Thyroid gland (tissue), 4 donors: Measurements from ENCODE around the gene TSKU. TPM values are rescaled to one million over a fixed set of nuclear protein-coding genes. Genes with fewer than 3 reads are reported as not detected.

ENCODE experiments used
- DNase-seq, 2 donors: peaks; one replicate each; pipeline ENCODE4 v3.0.0-alpha.2; 2019
- H3K27ac ChIP-seq, 3 donors: fragments of 200-600 bp; sonication (generic); 1 replicate in 2 of 3; 2 replicates in 1 of 3; pipeline ENCODE4 v1.5.1; 2016 to 2019; ENCODE audit warnings: mild to moderate bottlenecking in 1 of 3, moderate library complexity in 1 of 3
- H3K27me3 ChIP-seq: fragments of 200-600 bp; sonication (generic); one replicate; pipeline ENCODE4 v1.5.1; 2019
- H3K36me3 ChIP-seq, 2 donors: fragments of 200-600 bp; sonication (generic); one replicate each; pipeline ENCODE4 v1.5.1; 2016 to 2019
- H3K4me1 ChIP-seq, 2 donors: fragments of 200-600 bp; sonication (generic); one replicate each; pipeline ENCODE4 v1.5.1; 2017 to 2019
- H3K4me3 ChIP-seq, 3 donors: fragments of 200-600 bp; sonication (generic); replicated peaks in 1 of 3; 1 replicate in 2 of 3; 2 replicates in 1 of 3; pipeline ENCODE4 v1.5.1; 2016; ENCODE audit warnings: mild to moderate bottlenecking in 1 of 3
- H3K9me3 ChIP-seq: fragments of 200-600 bp; sonication (generic); one replicate; pipeline ENCODE4 v1.5.1; 2017
- POLR2A ChIP-seq, 2 donors: fragments of 450-650 bp; IDR thresholded peaks; one replicate each; pipeline ENCODE4 v1.6.1; 2017; ENCODE audit warnings: antibody characterized with exemption in 2 of 2, mild to moderate bottlenecking in 2 of 2, moderate library complexity in 1 of 2
- WGBS, 2 donors: methylation state at CpG; one replicate each; pipeline ENCODE4 v1.1.5; 2017; 5-methylcytosine and 5-hydroxymethylcytosine counted together
- intact Hi-C: fragments of 100-400 bp; cut with DNase I; formaldehyde crosslinking; loops from one replicate; pipeline ENCODE4 v1.15.1; 2023
- total RNA-seq, 4 donors: library from RNA; depleted of rRNA; stranded (reverse); fragments of >200 nt; gene quantifications; one replicate each; pipeline ENCODE4 v1.2.3, GENCODE V29; 2016
- TF ChIP-seq, protein P1 (sequence below), 6 experiments: fragments of 200-600 bp in 3 of 6; fragments of 450-650 bp in 3 of 6; sonication (generic) in 3 of 6; IDR thresholded peaks; one replicate each; pipeline ENCODE4 v1.5.1; 2016 to 2019; ENCODE audit warnings: antibody characterized with exemption in 6 of 6, mild to moderate bottlenecking in 2 of 6, inconsistent platforms in 1 of 6, moderate library complexity in 1 of 6

Gene TSKU
- total RNA-seq, 4 donors from 2014 or later = 95.6 to 152 (median 99.2) TPM

DNA sequence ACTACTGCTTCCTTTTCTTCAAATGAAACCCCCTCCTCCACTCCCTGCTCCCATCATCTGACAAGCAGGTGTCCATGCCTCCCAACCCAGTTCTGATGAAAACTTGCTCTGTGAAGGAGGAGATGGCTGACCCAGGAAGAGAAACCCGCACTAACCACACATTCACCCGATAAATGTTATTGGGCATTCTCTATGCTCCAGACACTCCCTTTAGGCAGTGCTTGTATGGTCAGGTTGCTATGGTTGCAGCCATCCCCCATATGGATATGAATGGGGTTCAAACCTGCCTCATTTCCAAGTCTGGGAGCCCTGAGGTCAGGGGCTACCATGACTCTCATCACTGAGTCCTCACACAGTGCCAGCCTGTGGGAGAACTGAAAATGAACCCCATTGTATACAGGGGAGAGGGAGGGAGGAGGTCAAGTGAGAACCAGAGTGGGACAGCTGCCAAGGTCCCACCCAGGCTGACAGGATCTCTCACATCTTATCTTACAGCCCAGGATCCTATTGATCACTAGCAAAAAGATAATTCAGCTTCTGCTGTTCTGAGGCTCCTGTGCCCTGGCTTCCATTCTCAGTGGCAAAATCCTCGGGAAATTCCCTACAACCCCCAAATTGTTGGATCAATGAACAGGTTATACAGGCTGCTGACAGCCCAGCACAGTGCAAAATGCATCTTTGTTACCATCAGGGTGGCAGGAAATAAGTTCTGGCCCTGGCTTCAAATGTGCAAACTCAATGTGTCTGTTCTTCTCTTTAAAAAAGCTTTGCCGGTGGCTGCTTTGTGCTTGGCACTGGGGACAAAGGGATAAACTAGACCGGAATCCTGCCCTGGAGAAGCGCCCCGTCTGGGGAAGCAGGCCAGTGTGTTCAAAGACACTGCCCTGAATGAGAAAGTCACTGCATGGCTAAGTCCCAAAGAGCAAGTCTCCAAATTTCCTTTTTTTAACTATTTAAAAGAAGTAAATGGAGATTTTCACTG lies 54.8 kb downstream of the TSKU start:
- no peak overlapping the region for H3K4me3 ChIP-seq
- H3K27me3 ChIP-seq = no peaks in the 10 kb centered on the region
- WGBS, 2 donors = 68 to 85% methylated on average over 7 of the region's 7 CpGs
- no peaks in the 10 kb centered on the region for H3K9me3 ChIP-seq
- no peaks in the 10 kb centered on the region for H3K36me3 ChIP-seq
- DNase-seq = no peak
- TF ChIP-seq POLR2A (IDR thresholded peaks at IDR 0.05) = no peak
- TF ChIP-seq, protein P1, sequence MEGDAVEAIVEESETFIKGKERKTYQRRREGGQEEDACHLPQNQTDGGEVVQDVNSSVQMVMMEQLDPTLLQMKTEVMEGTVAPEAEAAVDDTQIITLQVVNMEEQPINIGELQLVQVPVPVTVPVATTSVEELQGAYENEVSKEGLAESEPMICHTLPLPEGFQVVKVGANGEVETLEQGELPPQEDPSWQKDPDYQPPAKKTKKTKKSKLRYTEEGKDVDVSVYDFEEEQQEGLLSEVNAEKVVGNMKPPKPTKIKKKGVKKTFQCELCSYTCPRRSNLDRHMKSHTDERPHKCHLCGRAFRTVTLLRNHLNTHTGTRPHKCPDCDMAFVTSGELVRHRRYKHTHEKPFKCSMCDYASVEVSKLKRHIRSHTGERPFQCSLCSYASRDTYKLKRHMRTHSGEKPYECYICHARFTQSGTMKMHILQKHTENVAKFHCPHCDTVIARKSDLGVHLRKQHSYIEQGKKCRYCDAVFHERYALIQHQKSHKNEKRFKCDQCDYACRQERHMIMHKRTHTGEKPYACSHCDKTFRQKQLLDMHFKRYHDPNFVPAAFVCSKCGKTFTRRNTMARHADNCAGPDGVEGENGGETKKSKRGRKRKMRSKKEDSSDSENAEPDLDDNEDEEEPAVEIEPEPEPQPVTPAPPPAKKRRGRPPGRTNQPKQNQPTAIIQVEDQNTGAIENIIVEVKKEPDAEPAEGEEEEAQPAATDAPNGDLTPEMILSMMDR (IDR thresholded peaks at IDR 0.05) = no peak
- intact Hi-C loops = no loop called here
- H3K27ac ChIP-seq = no peak overlapping the region
- peaks cover 0 to 15% of the 10 kb centered on the region in 2 donors for H3K4me1 ChIP-seq

GRCh38 chr11:76838678-76839068 lies 55.5 kb downstream of the TSKU start:
- H3K9me3 ChIP-seq = no peaks in the 10 kb centered on the region
- no peak overlapping the region for H3K4me3 ChIP-seq
- no peaks in the 10 kb centered on the region for H3K36me3 ChIP-seq
- TF ChIP-seq, protein P1 (IDR thresholded peaks at IDR 0.05) = no peak
- TF ChIP-seq POLR2A (IDR thresholded peaks at IDR 0.05) = no peak
- intact Hi-C loops = no loop called here
- no peaks in the 10 kb centered on the region for H3K27me3 ChIP-seq
- no peak for DNase-seq
- 66 to 84% methylated on average over 3 of the region's 3 CpGs for WGBS, 2 donors
- H3K4me1 ChIP-seq = peaks cover 0 to 15% of the 10 kb centered on the region in 2 donors
- no peak overlapping the region for H3K27ac ChIP-seq

- Histone ChIP-seq H3K4me3 (no peak overlapping the region), H3K36me3 (no peaks in the 10 kb centered on the region), H3K9me3 (no peaks in the 10 kb centered on the region), H3K4me1 (peaks cover 0 to 15% of the 10 kb centered on the region in 2 donors), H3K27ac (no peak overlapping the region), H3K27me3 (no peaks in the 10 kb centered on the region)
- intact Hi-C loops = no loop called here
- no peak for DNase-seq
- WGBS, 2 donors = 35 to 41% methylated on average over 1 of the region's 1 CpG
- TF ChIP-seq POLR2A (IDR thresholded peaks at IDR 0.05) = no peak
- TF ChIP-seq, protein P1 (IDR thresholded peaks at IDR 0.05) = no peak
Observed at GRCh38 chr11:76839311-76839710, 56.2 kb downstream of the TSKU start.

- intact Hi-C loops = no loop called here
- DNase-seq = no peak
- 76 to 78% methylated on average over 4 of the region's 4 CpGs for WGBS, 2 donors
- peaks cover 0 to 7% of the 10 kb centered on the region in 2 donors for H3K4me1 ChIP-seq
- H3K36me3 ChIP-seq = no peaks in the 10 kb centered on the region
- H3K4me3 ChIP-seq = no peak overlapping the region
- H3K27me3 ChIP-seq = no peaks in the 10 kb centered on the region
- no peak overlapping the region for H3K27ac ChIP-seq
- H3K9me3 ChIP-seq = no peaks in the 10 kb centered on the region
- no peak for TF ChIP-seq POLR2A (IDR thresholded peaks at IDR 0.05)
- TF ChIP-seq, protein P1 (IDR thresholded peaks at IDR 0.05) = no peak
Observed at GRCh38 chr11:76841923-76842452, 58.8 kb downstream of the TSKU start.

- WGBS, 2 donors = 96 to 97% methylated on average over 3 of the region's 3 CpGs
Observed at GRCh38 chr11:76843907-76844306, 60.8 kb downstream of the TSKU start.

More at GRCh38 chr11:76843907-76844306, 60.8 kb downstream of the TSKU start:
- no peak overlapping the region for H3K27ac ChIP-seq
- intact Hi-C loops = no loop called here
- no peaks in the 10 kb centered on the region for H3K4me1 ChIP-seq
- no peaks in the 10 kb centered on the region for H3K36me3 ChIP-seq
- TF ChIP-seq, protein P1 (IDR thresholded peaks at IDR 0.05) = no peak
- no peak for TF ChIP-seq POLR2A (IDR thresholded peaks at IDR 0.05)
- H3K4me3 ChIP-seq = no peak overlapping the region
- DNase-seq = no peak
- H3K9me3 ChIP-seq = no peaks in the 10 kb centered on the region
- no peaks in the 10 kb centered on the region for H3K27me3 ChIP-seq
